Measurements from ENCODE around the gene FBH1.
"Not testable (repeated sequence)": the region's sequence is repeated elsewhere in the genome, so short reads cannot be mapped to it uniquely, and the experiment has no call there.

Gene FBH1

GRCh38 chr10:5958077-5958476 lies 68.0 kb downstream of the FBH1 start:
- DNase-seq (ENCODE audit: low read depth in 2 of 2, low spot score in 1 of 2) = no peak

- DNase-seq (ENCODE audit: low read depth in 2 of 2, low spot score in 1 of 2) = no peak
These were observed 68.6 kb downstream of the FBH1 start for GRCh38 chr10:5958675-5959074.

GRCh38 chr10:5959142-5959541 lies 69.1 kb downstream of the FBH1 start:
- no peak for DNase-seq (ENCODE audit: low read depth in 2 of 2, low spot score in 1 of 2)

GRCh38 chr10:5959581-5960069 lies 69.6 kb downstream of the FBH1 start:
- no peak for DNase-seq (ENCODE audit: low read depth in 2 of 2, low spot score in 1 of 2)

GRCh38 chr10:5960070-5960972 lies 70.3 kb downstream of the FBH1 start:
- DNase-seq (ENCODE audit: low read depth in 2 of 2, low spot score in 1 of 2) = no peak

GRCh38 chr10:5960973-5961275 lies 70.9 kb downstream of the FBH1 start:
- DNase-seq (ENCODE audit: low read depth in 2 of 2, low spot score in 1 of 2) = not testable (repeated sequence)

- DNase-seq (ENCODE audit: low read depth in 2 of 2, low spot score in 1 of 2) = no peak
These were observed 71.5 kb downstream of the FBH1 start for GRCh38 chr10:5961405-5962100.

- DNase-seq (ENCODE audit: low read depth in 2 of 2, low spot score in 1 of 2) = not testable (repeated sequence)
These were observed 72.4 kb downstream of the FBH1 start for GRCh38 chr10:5962358-5962940.

GRCh38 chr10:5963071-5963470 lies 73.0 kb downstream of the FBH1 start:
- DNase-seq (ENCODE audit: low read depth in 2 of 2, low spot score in 1 of 2) = no peak

GRCh38 chr10:5963591-5963990 lies 73.5 kb downstream of the FBH1 start:
- DNase-seq (ENCODE audit: low read depth in 2 of 2, low spot score in 1 of 2) = no peak

- no peak for DNase-seq (ENCODE audit: low read depth in 2 of 2, low spot score in 1 of 2)
These were observed 74.7 kb downstream of the FBH1 start for GRCh38 chr10:5964736-5965135.

- no peak for DNase-seq (ENCODE audit: low read depth in 2 of 2, low spot score in 1 of 2)
These were observed 75.2 kb downstream of the FBH1 start for GRCh38 chr10:5965266-5965665.

- no peak for DNase-seq (ENCODE audit: low read depth in 2 of 2, low spot score in 1 of 2)
These were observed 78.1 kb downstream of the FBH1 start for GRCh38 chr10:5968037-5968680.

- DNase-seq (ENCODE audit: low read depth in 2 of 2, low spot score in 1 of 2) = no peak
These were observed 78.8 kb downstream of the FBH1 start for GRCh38 chr10:5968681-5969453.

GRCh38 chr10:5970066-5970465 lies 80.0 kb downstream of the FBH1 start:
- no peak for DNase-seq (ENCODE audit: low read depth in 2 of 2, low spot score in 1 of 2)

GRCh38 chr10:5970527-5970926 lies 80.5 kb downstream of the FBH1 start:
- no peak for DNase-seq (ENCODE audit: low read depth in 2 of 2, low spot score in 1 of 2)

- no peak for DNase-seq (ENCODE audit: low read depth in 2 of 2, low spot score in 1 of 2)
These were observed 81.3 kb downstream of the FBH1 start for GRCh38 chr10:5971315-5971832.

- DNase-seq (ENCODE audit: low read depth in 2 of 2, low spot score in 1 of 2) = no peak
These were observed 81.8 kb downstream of the FBH1 start for GRCh38 chr10:5971886-5972285.

GRCh38 chr10:5973069-5973468 lies 83.0 kb downstream of the FBH1 start:
- DNase-seq (ENCODE audit: low read depth in 2 of 2, low spot score in 1 of 2) = no peak

- no peak for DNase-seq (ENCODE audit: low read depth in 2 of 2, low spot score in 1 of 2)
These were observed 85.8 kb downstream of the FBH1 start for GRCh38 chr10:5975641-5976473.

All from stimulated activated CD8-positive, alpha-beta memory T cell treated with anti-CD3 and anti-CD28 coated beads, Interleukin-4, amount 100 ng/mL, for 1 hour (primary cell).